ENCODE results near the gene IQGAP2.

DNA sequence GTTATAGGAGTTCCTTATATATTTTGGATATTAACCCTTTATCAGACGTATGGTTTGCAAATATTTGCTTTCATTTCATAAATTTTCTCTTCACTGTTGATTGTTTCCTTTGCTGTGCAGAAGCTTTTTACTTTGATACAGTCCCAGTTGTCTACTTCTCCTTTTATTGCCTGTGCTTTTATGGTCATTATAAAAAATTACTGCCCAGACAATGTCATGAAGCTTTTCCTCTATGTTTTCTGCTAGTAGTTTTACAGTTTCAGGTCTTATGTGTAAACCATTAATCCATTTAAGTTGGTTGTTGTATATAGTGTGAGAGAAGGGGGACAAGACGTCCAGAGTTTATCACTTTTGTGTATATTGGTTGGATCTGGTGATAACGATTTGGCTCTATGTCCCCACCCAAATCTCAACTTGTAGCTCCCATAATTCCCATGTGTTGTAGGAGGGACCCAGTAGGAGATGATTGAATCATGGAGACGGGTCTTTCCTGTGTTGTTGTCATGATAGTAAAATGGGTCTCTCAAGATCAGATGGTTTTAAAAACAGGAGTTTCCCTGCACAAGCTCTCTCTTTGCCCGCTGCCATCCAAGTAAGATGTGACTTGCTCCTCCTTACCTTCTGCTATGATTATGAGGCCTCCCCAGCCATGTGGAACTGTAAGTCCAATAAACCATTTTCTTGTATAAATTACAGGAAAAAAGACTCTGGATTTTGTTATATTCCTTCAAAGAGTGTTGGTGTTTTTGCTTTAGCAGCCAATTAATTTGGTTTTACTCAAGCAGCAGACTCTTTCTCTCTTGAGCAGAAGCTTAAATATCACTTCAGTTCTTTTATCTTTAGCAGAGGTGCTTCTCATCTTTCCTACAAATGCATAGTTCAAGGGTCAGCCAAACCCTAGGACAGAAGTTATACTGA is 326.5 kb downstream of the IQGAP2 start:
- TF ChIP-seq CTCF (IDR thresholded peaks at IDR 0.05): no peak
- no peak for TF ChIP-seq POLR2A (IDR thresholded peaks at IDR 0.05)

Measured in testis (tissue), 2 donors.